GM12865 (cell line): ENCODE measurements around the gene TTC16.
A peak's percentile ranks its signal among the peaks of the same experiment; 100 is the strongest.

ENCODE experiments used
- DNase-seq: peaks from one replicate; pipeline ENCODE4 v3.0.0; 2010; ENCODE audit warnings: low read depth
- H3K4me3 ChIP-seq: 2 replicates; pipeline ENCODE4 v1.5.1; 2011; ENCODE audit warnings: mild to moderate bottlenecking, low read depth, low read length, control low read depth
- CTCF ChIP-seq: IDR thresholded peaks from 2 replicates; pipeline ENCODE4 v1.5.1; 2011; ENCODE audit warnings: low read length, control low read depth, low read depth, inconsistent platforms; ENCODE audit not compliant: insufficient read depth; ENCODE audit errors: missing control alignments

Gene TTC16

DNA sequence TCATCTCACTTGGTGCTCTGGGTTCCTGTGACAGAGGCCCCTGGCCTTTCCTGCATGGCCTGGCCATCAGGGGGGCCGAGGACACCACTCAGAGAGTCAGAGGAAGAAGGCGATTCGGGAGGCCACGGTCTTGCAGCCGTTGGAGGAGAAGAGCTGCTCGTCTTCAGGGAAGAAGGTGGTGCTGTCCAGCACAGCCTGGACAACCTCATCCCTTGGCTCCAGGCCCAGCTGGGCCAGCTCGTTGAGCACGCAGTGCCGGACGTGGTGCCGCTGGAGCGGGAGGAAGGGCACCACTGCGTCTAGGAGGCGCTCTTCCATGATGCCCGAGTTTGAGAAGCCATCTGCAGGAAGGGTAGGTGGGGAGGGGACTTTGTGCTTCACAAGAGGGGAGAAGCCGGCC, 16.1 kb downstream of the TTC16 start:
- TF ChIP-seq CTCF = no peak
- no peak overlapping the region for H3K4me3 ChIP-seq
- no peak for DNase-seq

- no peak for TF ChIP-seq CTCF
- DNase-seq = no peak
- H3K4me3 ChIP-seq = no peak overlapping the region
These were observed 16.6 kb downstream of the TTC16 start for GRCh38 chr9:127732444-127732843.

GRCh38 chr9:127733614-127734013, 17.7 kb downstream of the TTC16 start:
- H3K4me3 ChIP-seq = no peak overlapping the region
- no peak for DNase-seq
- no peak for TF ChIP-seq CTCF

- no peak for DNase-seq
- H3K4me3 ChIP-seq = peak overlapping the region; percentile 69
- no peak for TF ChIP-seq CTCF
These were observed 18.4 kb downstream of the TTC16 start for GRCh38 chr9:127734247-127734746.

DNA sequence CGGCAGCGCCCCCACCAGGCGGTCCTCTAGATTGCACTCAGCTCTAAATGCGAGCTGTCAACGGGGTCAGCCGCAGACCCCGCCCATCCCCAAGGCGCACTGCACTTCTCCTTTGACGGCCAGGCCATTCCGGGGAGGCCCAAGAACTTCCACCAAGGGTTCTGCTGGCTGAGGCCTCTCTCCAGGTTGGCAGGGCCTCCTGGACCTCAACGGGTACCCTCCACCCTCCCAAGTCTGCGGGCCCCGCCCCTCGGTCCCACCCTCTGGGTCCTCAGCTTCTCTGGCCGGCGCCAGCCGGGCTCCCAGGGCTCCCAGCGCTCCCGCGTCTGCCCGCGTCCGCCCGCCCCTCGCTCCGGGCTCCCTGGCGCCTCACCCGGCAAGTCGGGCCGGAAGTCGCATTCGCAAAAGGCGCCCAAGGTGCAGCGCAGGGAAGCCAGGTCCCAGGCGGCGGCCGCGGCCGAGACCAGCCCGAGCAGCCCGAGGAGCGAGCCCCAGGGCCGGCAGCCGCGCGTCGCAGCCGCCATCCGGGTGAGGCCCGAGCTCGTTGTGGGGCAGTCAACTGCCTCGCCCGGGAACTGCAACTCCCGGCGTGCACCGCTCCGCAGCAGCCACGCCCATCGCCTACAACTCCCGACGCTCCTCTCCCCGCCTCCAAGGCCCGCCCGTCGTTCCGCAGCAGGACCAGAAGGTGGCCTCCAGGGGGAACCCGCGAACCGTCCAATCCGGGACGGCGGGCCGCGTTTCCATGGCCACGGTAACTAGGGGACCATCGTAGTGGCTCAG, 19.1 kb downstream of the TTC16 start, which contains the start of gene TOR2A:
TOR2A (minus strand) TSS at position 548 of the 783 bp plus-strand sequence; CDS start at position 524, 24 bp downstream.
- DNase-seq = peak; percentile 98
- peak; percentile 92 for TF ChIP-seq CTCF
- peak within 1 kb of the TSS; percentile 69 for H3K4me3 ChIP-seq

DNA sequence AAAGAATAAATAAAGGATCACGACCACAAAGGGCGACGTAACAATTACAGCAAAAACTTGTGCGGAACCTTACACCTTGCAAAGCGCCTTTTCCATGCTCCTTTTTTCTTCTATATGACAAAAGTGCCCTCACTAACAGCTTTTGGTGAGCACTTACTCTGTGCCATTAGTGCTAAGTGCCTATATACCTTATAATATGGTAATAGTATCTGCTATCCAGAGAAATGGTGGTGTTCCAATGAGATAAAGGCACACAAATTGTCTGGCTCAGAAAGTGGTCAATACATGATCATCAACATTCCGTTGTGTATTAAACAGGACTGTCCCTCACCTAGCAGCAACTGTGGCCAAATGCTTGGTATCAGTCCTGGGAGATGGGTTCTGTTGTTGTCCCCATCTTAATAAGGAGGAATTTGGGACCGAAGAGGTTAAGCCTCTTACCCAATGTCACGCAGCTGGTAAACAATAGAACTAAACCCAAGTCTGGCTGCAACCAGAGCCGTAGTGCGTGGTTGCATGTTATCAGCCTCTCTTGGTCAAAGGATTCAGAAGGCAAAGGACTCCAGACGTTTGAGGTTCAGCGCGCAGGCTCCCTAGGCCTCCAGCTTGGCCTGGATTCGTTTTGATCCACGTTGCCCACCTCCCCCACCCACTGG, 19.8 kb downstream of the TTC16 start:
- no peak for DNase-seq
- no peak for TF ChIP-seq CTCF
- H3K4me3 ChIP-seq = no peak overlapping the region
